Stimulated activated CD8-positive, alpha-beta memory T cell treated with anti-CD3 and anti-CD28 coated beads, Interleukin-4, amount 100 ng/mL, for 1 hour (primary cell): Measurements from ENCODE around the gene ZBTB20.

ENCODE experiments used
- DNase-seq, 2 donors: peaks; one replicate each; pipeline ENCODE4 v3.0.0-alpha.2; 2020; ENCODE audit warnings: low read depth in 2 of 2, low spot score in 1 of 2

The ZBTB20 gene

GRCh38 chr3:114929971-114930732 is 216.9 kb downstream of the ZBTB20 start:
- no peak for DNase-seq

DNA sequence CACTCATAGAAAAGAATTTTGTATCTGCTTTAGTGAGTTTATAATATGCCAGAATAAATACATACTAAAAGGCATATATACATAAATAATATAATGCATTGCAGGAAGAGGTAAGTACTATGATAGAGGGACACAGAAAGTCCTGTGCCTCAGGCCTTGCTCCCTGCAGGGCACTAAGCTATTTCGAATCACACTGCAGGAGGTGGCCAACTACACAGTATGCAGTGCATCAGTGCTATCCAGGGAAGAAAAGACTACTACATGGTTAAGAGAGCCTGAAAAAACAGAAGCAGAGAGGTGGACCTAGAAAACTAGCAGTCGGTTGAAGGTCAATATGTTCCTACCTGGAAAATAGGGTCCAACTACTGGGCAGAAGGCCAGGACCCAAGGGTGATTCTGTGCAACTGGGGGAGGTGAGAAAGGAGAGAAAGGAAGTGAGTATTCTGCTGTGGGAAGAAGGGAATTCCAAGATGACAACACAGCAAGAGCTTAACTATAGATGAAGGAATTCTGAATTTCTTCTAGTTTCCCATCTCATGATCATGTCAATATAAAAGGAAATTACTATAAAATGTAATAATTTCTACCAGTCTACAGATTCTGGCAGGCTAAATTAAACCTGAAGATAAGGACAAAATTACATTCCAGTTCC is 218.0 kb downstream of the ZBTB20 start:
- DNase-seq = no peak

DNA sequence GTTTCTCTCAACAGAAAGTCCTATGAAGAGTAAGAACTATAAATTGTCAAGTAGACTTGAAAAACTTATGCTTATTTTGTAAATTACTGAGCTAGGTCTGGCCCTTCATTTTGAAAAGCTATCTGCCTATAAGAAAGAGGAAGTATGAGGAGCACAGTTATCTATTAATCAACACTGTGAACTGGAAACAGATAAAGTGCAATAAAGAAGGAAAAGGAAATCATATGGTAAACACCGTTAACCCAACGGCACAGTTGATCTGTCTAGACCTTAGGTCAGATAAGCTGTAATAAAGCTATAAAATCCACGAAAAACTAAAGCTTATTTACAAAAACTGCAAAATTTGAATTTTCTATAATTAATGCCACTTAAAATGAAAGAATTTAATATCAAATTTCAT is 242.5 kb downstream of the ZBTB20 start:
- no peak for DNase-seq

DNA sequence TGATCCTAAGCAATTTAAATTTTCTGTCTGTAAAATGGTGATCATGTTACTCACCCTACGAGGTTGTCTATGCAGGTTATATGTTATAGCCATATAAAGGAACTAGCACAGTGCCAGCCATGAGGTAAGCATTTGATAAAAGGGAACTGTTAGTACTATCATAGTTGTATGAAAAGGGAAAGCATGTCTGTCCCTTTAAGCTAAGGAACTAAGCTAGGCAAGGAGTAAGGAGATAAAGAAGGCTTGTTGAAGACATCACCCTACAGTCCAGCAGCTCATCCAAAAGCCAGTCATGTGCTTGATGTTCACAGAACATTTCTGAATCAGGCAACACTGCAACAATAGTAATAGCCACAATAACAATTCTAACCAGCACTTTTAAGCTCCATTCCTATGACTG is 243.9 kb downstream of the ZBTB20 start:
- no peak for DNase-seq

DNA sequence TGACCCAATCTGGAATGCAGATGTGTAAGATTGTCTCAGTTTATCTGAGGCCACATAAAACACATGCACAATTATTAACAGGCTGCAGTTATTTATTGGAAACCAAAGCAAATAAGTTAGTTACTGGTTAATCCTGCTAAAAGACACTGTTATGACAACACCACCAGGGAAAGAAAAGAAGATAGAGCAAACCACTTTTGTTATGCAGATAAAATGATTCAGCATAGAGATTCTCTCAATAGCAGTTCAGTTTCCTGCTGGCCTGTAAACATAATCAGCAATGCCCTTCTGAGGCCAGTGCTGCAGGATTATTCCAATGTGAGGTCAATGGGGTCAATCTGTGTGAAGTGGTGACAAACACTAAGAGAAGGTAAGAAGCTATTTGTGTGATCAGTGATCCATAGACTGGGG is 244.4 kb downstream of the ZBTB20 start:
- DNase-seq = no peak

- DNase-seq = no peak
Measured at GRCh38 chr3:114900908-114901307, 246.2 kb downstream of the ZBTB20 start.

DNA sequence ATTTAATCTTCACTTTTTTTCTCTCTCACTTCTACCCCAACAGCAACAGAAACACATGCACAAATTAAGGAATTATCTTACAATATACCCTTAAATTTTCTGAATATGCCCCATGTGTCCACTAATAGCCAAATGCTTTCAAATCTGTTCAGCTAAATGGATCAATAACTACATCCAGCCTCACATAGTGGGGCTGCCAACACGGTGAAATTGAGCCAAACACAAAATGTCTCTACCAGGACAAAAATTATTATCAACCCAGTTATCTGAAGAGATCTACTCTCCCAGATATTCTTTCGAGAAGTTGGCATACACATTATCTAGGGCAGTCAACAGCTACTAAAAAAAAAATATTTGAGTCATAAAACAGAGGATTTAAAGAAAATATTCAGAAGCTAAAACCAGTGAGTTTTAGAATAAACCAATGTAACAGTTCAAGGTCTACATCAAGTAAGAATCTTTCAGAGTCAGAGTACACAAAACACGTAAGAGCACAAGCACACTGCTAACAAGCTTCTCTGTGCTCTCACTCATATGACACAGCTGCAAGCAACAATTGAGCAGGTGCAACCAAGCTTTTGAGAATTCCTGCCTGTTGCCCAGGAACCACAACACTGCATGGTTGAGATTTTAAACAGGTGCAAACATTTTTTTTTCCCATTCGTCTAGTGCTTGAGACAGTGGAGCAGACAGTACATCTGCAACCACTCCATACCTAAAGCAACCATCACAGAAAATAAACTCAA is 247.7 kb downstream of the ZBTB20 start:
- DNase-seq = no peak

- DNase-seq = no peak
Measured at GRCh38 chr3:114896978-114897377, 250.1 kb downstream of the ZBTB20 start.

DNA sequence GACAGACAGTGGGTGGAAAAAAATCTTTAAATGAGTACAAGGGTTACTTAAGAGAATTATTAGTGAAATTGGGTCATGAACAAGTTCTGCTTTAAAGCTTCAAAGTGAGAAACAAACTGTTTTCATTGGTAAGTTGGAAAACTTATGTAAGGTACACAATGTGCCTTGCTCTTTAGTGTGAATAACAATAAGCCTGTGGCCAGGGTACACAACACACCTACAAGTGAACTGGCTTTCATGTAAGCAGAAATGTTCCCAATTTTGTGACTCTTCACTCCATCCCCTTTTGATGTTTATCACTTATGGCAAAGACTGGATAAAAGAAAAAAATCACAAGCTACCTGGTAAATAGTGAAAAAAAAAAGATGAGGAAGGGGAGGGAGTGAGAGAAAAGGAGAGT is 253.7 kb downstream of the ZBTB20 start:
- DNase-seq = no peak

DNA sequence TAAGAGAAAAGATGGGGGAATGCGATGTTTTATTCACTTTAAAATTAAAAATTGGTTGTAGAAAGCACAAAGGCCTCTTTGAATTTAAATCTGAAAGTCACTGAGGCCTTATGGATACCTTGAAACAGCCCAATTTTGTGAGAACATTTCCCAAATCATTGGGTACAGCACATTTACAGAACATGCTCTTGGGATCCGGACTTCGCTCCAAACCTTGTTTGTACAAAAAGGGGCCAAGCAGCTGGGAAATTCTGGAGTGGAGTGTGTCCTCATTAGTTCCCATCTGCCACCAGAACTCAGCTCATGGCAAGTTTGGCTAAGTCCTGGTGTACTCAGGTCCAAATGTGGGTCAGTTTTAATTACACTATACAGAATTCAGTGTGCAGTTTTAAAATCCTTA is 254.2 kb downstream of the ZBTB20 start:
- no peak for DNase-seq

DNA sequence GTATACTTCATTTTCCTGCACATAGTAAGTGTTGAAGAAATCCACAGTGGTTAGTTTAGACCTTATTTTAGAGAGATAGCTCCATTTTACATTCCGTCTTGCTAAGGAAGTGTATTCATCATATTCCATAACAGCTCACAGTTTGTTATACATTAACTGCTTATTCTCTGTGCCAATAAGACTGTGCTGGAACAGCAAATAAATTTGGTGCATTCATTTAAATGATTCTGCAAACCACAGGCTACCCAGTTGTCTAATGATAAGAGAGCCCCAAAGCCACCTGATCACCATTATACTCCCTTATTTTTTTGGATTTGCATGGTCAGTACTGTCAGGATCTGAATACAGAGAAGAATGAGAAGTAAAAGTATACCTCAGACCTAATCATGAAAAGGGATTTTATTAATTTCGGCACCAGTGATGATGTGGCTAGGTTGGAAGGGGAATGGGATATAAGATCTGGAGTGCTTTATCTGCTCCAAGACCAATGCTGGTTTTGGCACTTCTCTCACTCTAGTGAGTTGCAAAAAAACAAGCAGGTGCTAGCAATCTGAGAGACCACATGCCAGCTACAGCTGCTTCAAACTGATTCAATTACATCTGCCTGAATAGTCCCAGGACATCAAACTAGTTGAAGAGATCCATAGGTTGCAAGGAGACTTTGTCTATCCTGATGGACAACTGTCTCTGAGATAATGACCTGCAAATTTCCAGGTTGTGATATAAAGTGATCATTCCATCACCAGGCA is 254.8 kb downstream of the ZBTB20 start:
- DNase-seq = no peak

GRCh38 chr3:114887806-114888205 is 259.3 kb downstream of the ZBTB20 start:
- DNase-seq = no peak

GRCh38 chr3:114886905-114887304 is 260.2 kb downstream of the ZBTB20 start:
- DNase-seq = no peak

GRCh38 chr3:114884213-114884923 is 262.7 kb downstream of the ZBTB20 start:
- no peak for DNase-seq

DNA sequence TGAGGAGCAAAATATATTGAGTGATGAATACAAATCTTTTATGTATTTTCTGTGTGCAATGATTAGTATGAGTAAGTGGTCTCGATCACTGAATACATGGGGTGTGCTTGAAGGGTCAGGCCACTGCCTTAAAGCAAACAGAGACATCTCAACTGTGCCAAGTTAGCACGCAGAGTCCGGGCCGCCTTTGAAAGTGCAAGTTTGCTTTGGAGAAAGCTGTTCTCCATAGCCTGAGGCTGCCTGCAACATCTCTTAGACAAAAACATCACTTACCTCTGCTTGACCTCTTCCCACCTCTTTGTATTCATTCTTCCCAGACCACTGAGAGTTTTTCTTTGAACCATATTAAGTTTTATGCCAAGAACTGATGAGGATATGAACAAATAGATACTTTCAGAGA is 267.0 kb downstream of the ZBTB20 start:
- no peak for DNase-seq

DNA sequence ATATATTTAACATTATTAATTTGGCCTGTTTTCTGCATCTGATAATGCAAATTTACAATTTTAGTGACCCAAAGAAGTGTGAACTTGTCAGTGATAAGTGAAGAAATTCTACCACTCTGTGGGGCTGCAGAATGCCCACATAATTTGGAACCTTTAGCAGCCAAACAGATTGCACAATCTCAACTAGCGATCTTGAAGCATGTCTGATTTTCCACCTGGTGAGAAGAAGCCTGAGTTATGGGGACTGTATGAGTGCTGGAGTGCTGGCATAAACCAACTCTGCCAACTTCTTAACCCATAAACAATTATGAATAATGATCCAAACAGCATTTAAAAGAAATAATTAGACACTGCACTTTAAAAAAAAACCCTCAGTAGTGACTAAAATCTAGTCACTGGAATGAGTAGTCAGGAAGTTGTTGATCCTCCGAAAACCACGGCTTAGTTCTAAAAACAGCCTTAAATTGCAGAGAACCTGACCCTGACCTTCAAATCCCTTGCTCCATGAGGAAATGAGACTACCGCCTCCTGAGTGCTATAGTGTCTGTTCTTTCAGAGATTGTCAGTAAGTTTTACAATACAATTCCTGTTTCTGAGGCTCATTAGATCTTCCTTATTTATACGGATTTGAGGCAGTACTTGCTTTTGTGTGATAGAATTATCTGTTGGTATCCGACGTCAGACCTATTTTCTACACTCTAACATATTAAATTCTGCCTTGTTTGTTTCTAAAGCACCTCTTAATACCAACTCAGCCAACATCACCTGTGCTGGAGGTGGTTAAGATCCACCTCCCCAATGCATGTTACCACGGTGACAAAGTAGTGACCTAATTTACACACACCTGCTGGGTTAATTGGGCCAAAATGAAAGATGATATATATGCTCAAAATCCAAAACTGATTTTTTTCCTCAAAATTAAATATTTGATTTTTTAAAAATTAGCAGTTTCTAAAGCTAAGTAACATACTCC is 267.7 kb downstream of the ZBTB20 start:
- no peak for DNase-seq

- DNase-seq = no peak
Measured at GRCh38 chr3:114878114-114878839, 268.8 kb downstream of the ZBTB20 start.

- no peak for DNase-seq
Measured at GRCh38 chr3:114877378-114878113, 269.5 kb downstream of the ZBTB20 start.
